Activated naive CD4-positive, alpha-beta T cell treated with anti-CD3 and anti-CD28 coated beads, Interleukin-2, amount 50 U/mL, for 24 hours (primary cell): ENCODE measurements around the gene LINC01488.

Source experiments
- H3K27ac Mint-ChIP-seq: one replicate; pipeline ENCODE4 v1.8.0; 2021; ENCODE audit warnings: mild to moderate bottlenecking, mixed read lengths
- H3K27me3 Mint-ChIP-seq: one replicate; pipeline ENCODE4 v1.8.0; 2021; ENCODE audit warnings: mixed read lengths
- H3K36me3 Mint-ChIP-seq: one replicate; pipeline ENCODE4 v1.8.0; 2021; ENCODE audit warnings: mixed read lengths
- H3K4me1 Mint-ChIP-seq: one replicate; pipeline ENCODE4 v1.8.0; 2021; ENCODE audit warnings: mixed read lengths
- H3K4me3 Mint-ChIP-seq: one replicate; pipeline ENCODE4 v1.8.0; 2021; ENCODE audit warnings: mild to moderate bottlenecking, mixed read lengths
- H3K9me3 Mint-ChIP-seq: one replicate; pipeline ENCODE4 v1.8.0; 2021; ENCODE audit warnings: mixed read lengths

The LINC01488 gene

GRCh38 chr11:69442807-69443137, 38.7 kb upstream of the LINC01488 start:
- no peak overlapping the region for H3K4me3 Mint-ChIP-seq

GRCh38 chr11:69443138-69443967, 38.1 kb upstream of the LINC01488 start:
- Mint-ChIP-seq H3K27me3 (peaks cover 2% of the 10 kb centered on the region), H3K36me3 (no peaks in the 10 kb centered on the region), H3K4me1 (peaks cover 10% of the 10 kb centered on the region), H3K4me3 (peak overlapping the region; percentile 76), H3K27ac (no peak overlapping the region), H3K9me3 (no peaks in the 10 kb centered on the region)

More at GRCh38 chr11:69442807-69443137, 38.7 kb upstream of the LINC01488 start:
- no peaks in the 10 kb centered on the region for H3K36me3 Mint-ChIP-seq
- H3K27ac Mint-ChIP-seq: no peak overlapping the region
- H3K9me3 Mint-ChIP-seq: no peaks in the 10 kb centered on the region
- H3K27me3 Mint-ChIP-seq: peaks cover 2% of the 10 kb centered on the region
- peaks cover 10% of the 10 kb centered on the region for H3K4me1 Mint-ChIP-seq

GRCh38 chr11:69443968-69444364, 37.5 kb upstream of the LINC01488 start:
- Mint-ChIP-seq H3K4me3 (peak overlapping the region; percentile 76), H3K27ac (no peak overlapping the region), H3K4me1 (peaks cover 10% of the 10 kb centered on the region), H3K9me3 (no peaks in the 10 kb centered on the region), H3K27me3 (peaks cover 2% of the 10 kb centered on the region), H3K36me3 (no peaks in the 10 kb centered on the region)

GRCh38 chr11:69444381-69445130, 36.9 kb upstream of the LINC01488 start:
- peaks cover 2% of the 10 kb centered on the region for H3K27me3 Mint-ChIP-seq
- H3K9me3 Mint-ChIP-seq: no peaks in the 10 kb centered on the region
- no peak overlapping the region for H3K27ac Mint-ChIP-seq
- H3K36me3 Mint-ChIP-seq: no peaks in the 10 kb centered on the region
- peaks cover 10% of the 10 kb centered on the region for H3K4me1 Mint-ChIP-seq
- H3K4me3 Mint-ChIP-seq: no peak overlapping the region

- no peaks in the 10 kb centered on the region for H3K36me3 Mint-ChIP-seq
- no peaks in the 10 kb centered on the region for H3K9me3 Mint-ChIP-seq
- H3K4me3 Mint-ChIP-seq: no peak overlapping the region
- H3K27me3 Mint-ChIP-seq: peaks cover 5% of the 10 kb centered on the region
- H3K27ac Mint-ChIP-seq: no peak overlapping the region
- peaks cover 10% of the 10 kb centered on the region for H3K4me1 Mint-ChIP-seq
Measured at GRCh38 chr11:69445131-69445470, 36.4 kb upstream of the LINC01488 start.

GRCh38 chr11:69446108-69446507, 35.4 kb upstream of the LINC01488 start:
- no peaks in the 10 kb centered on the region for H3K9me3 Mint-ChIP-seq
- peaks cover 8% of the 10 kb centered on the region for H3K27me3 Mint-ChIP-seq
- H3K36me3 Mint-ChIP-seq: no peaks in the 10 kb centered on the region
- peaks cover 10% of the 10 kb centered on the region for H3K4me1 Mint-ChIP-seq
- no peak overlapping the region for H3K4me3 Mint-ChIP-seq
- no peak overlapping the region for H3K27ac Mint-ChIP-seq

GRCh38 chr11:69447786-69448185, 33.7 kb upstream of the LINC01488 start:
- Mint-ChIP-seq H3K4me3 (no peak overlapping the region), H3K4me1 (peaks cover 10% of the 10 kb centered on the region), H3K27me3 (peaks cover 12% of the 10 kb centered on the region), H3K9me3 (no peaks in the 10 kb centered on the region), H3K27ac (peak overlapping the region; percentile 80), H3K36me3 (no peaks in the 10 kb centered on the region)

- Mint-ChIP-seq H3K9me3 (no peaks in the 10 kb centered on the region), H3K4me3 (no peak overlapping the region), H3K27me3 (peaks cover 12% of the 10 kb centered on the region)
Measured at GRCh38 chr11:69448471-69449284, 32.8 kb upstream of the LINC01488 start.

GRCh38 chr11:69449320-69450063, 32.0 kb upstream of the LINC01488 start:
- no peak overlapping the region for H3K27ac Mint-ChIP-seq
- no peaks in the 10 kb centered on the region for H3K4me1 Mint-ChIP-seq
- H3K9me3 Mint-ChIP-seq: no peaks in the 10 kb centered on the region
- H3K27me3 Mint-ChIP-seq: peaks cover 12% of the 10 kb centered on the region
- H3K36me3 Mint-ChIP-seq: no peaks in the 10 kb centered on the region
- H3K4me3 Mint-ChIP-seq: no peak overlapping the region

More at GRCh38 chr11:69448471-69449284, 32.8 kb upstream of the LINC01488 start:
- no peak overlapping the region for H3K27ac Mint-ChIP-seq
- H3K4me1 Mint-ChIP-seq: peaks cover 8% of the 10 kb centered on the region
- no peaks in the 10 kb centered on the region for H3K36me3 Mint-ChIP-seq

GRCh38 chr11:69450064-69450856, 31.2 kb upstream of the LINC01488 start:
- Mint-ChIP-seq H3K4me3 (no peak overlapping the region), H3K36me3 (no peaks in the 10 kb centered on the region), H3K9me3 (no peaks in the 10 kb centered on the region), H3K4me1 (no peaks in the 10 kb centered on the region), H3K27ac (no peak overlapping the region), H3K27me3 (peaks cover 12% of the 10 kb centered on the region)

- H3K4me3 Mint-ChIP-seq: no peak overlapping the region
- H3K27me3 Mint-ChIP-seq: peaks cover 11% of the 10 kb centered on the region
- no peak overlapping the region for H3K27ac Mint-ChIP-seq
- H3K36me3 Mint-ChIP-seq: no peaks in the 10 kb centered on the region
- H3K4me1 Mint-ChIP-seq: no peaks in the 10 kb centered on the region
- no peaks in the 10 kb centered on the region for H3K9me3 Mint-ChIP-seq
Measured at GRCh38 chr11:69450857-69451220, 30.6 kb upstream of the LINC01488 start.

- Mint-ChIP-seq H3K9me3 (no peaks in the 10 kb centered on the region), H3K27me3 (peaks cover 11% of the 10 kb centered on the region), H3K4me3 (no peak overlapping the region), H3K4me1 (no peaks in the 10 kb centered on the region), H3K27ac (no peak overlapping the region), H3K36me3 (no peaks in the 10 kb centered on the region)
Measured at GRCh38 chr11:69451289-69451688, 30.2 kb upstream of the LINC01488 start.

- Mint-ChIP-seq H3K36me3 (no peaks in the 10 kb centered on the region), H3K4me3 (no peak overlapping the region), H3K4me1 (no peaks in the 10 kb centered on the region), H3K9me3 (no peaks in the 10 kb centered on the region), H3K27me3 (peaks cover 11% of the 10 kb centered on the region), H3K27ac (no peak overlapping the region)
Measured at GRCh38 chr11:69452206-69452987, 29.1 kb upstream of the LINC01488 start.

- Mint-ChIP-seq H3K27me3 (peaks cover 11% of the 10 kb centered on the region), H3K36me3 (no peaks in the 10 kb centered on the region), H3K9me3 (peaks cover 6% of the 10 kb centered on the region), H3K27ac (peak overlapping the region; percentile 57), H3K4me1 (no peaks in the 10 kb centered on the region), H3K4me3 (no peak overlapping the region)
Measured at GRCh38 chr11:69453151-69453550, 28.3 kb upstream of the LINC01488 start.
